ENCODE data around the gene ABHD1.

DNA sequence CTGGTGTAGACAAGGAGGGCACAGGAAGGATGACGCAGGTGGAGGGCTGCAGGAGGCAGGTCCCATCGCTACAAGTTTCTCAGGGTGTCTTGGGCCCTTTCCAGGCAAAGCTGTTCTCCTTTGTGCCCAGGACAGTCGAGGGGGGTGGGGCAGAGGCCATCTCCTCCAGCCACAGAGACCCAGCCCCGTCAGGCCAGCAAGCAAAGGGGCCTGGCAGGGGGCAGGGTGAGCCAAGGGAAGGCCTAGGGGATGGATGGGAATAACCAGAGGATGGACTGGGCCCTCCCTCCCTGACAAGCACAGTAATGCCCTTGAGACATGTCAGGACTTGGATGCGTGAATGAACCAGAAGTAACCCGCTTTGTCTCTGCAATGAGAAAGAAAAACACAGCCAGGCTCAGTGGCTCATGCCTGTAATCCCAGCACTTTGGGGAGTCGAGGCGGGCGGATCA lies 31.5 kb downstream of the ABHD1 start:
- TF ChIP-seq, protein P1, sequence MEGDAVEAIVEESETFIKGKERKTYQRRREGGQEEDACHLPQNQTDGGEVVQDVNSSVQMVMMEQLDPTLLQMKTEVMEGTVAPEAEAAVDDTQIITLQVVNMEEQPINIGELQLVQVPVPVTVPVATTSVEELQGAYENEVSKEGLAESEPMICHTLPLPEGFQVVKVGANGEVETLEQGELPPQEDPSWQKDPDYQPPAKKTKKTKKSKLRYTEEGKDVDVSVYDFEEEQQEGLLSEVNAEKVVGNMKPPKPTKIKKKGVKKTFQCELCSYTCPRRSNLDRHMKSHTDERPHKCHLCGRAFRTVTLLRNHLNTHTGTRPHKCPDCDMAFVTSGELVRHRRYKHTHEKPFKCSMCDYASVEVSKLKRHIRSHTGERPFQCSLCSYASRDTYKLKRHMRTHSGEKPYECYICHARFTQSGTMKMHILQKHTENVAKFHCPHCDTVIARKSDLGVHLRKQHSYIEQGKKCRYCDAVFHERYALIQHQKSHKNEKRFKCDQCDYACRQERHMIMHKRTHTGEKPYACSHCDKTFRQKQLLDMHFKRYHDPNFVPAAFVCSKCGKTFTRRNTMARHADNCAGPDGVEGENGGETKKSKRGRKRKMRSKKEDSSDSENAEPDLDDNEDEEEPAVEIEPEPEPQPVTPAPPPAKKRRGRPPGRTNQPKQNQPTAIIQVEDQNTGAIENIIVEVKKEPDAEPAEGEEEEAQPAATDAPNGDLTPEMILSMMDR (IDR thresholded peaks at IDR 0.05), result no peak
- TF ChIP-seq POLR2AphosphoS5 (IDR thresholded peaks at IDR 0.05; ENCODE audit: low read depth, low read length) (no peak), REST (IDR thresholded peaks at IDR 0.05; ENCODE audit: insufficient read depth in 1 of 2, low read depth in 2 of 2, low read length in 1 of 2) (no peak), SIN3A (IDR thresholded peaks at IDR 0.05; ENCODE audit: borderline replicate concordance, insufficient read depth, low read depth, low read length) (no peak), TCF7L2 (IDR thresholded peaks at IDR 0.05; ENCODE audit: low read depth, low read length) (no peak)
